IPS-20b (cell line): ENCODE results near the gene XRCC3.

Experiments used
- H3K27ac ChIP-seq: one replicate; pipeline ENCODE4 v1.5.1; 2013; ENCODE audit warnings: low read length
- H3K27me3 ChIP-seq: 2 replicates; pipeline ENCODE4 v1.6.1; 2013; ENCODE audit warnings: mild to moderate bottlenecking, low read length, inconsistent platforms; ENCODE audit not compliant: insufficient read depth
- H3K36me3 ChIP-seq: 2 replicates; pipeline ENCODE4 v1.6.1; 2013; ENCODE audit warnings: low read depth, mild to moderate bottlenecking, inconsistent platforms, low read length, moderate library complexity; ENCODE audit not compliant: insufficient read depth
- H3K4me1 ChIP-seq: 2 replicates; pipeline ENCODE4 v1.6.1; 2013; ENCODE audit warnings: mild to moderate bottlenecking, control low read depth, inconsistent platforms, low read length, moderate library complexity; ENCODE audit not compliant: insufficient read depth
- H3K4me3 ChIP-seq: 2 replicates; pipeline ENCODE4 v1.5.1; 2013; ENCODE audit warnings: mild to moderate bottlenecking, low read length, inconsistent platforms
- H3K9ac ChIP-seq: 2 replicates; pipeline ENCODE4 v1.6.1; 2013; ENCODE audit warnings: low read depth, mild to moderate bottlenecking, inconsistent platforms, low read length, moderate library complexity
- H3K9me3 ChIP-seq: 2 replicates; pipeline ENCODE4 v1.6.1; 2013; ENCODE audit warnings: mild to moderate bottlenecking, low read depth, low read length, inconsistent platforms; ENCODE audit not compliant: insufficient read depth

Gene XRCC3

DNA sequence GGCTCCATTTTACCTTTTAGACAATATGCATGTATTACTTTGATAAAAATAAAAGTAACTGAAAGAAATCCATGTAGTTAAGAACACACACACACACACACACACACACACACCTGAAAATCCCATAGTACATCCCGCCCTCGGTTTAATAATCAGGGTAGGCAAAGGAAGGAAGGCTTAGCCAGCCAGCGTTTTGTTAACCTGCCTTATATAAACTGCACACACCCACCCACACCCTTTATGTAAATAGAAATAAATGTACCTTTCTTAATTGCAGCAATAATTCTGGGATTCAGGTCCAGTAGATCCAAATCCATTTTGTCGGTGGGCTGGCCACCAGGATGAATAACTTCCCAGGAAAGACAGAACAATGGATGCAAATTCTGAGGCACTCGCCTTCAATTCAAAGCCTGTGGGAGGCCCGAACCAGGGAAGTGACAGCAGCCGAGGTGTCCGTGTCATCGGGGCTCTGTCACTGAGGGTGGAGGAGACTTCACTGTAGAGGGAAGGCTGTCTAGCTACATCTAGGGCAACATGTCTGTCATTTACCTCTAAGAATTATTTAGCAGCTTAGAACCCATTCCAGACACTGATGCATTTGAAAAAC, 4.4 kb downstream of the XRCC3 start:
- Histone ChIP-seq H3K27ac (no peak overlapping the region), H3K4me1 (peaks cover 10% of the 10 kb centered on the region), H3K27me3 (no peaks in the 10 kb centered on the region), H3K9ac (peak overlapping the region; percentile 21; the same call in 1 of the 2 replicates), H3K36me3 (peaks cover 49% of the 10 kb centered on the region), H3K9me3 (no peaks in the 10 kb centered on the region), H3K4me3 (no peak overlapping the region)

DNA sequence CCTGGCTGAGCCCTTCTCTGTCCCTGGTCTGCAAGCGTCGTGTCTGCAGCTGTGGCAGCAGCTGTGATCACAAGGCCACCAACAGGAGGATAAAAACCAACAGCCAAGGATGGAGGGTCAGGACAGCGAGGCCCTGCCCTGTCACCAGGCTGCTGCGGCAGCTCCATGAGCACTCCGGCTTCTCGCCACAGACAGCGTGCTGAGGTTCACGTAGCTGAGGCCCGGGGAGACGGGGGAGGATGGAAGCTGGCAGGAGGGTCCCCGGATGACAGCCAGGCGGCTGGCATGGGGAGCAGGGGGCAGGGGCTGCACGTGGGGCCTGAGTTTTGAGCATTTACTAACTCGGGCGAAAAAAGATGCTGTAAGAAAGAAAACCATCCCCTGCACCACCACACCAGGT, 5.4 kb downstream of the XRCC3 start:
- no peak overlapping the region for H3K4me3 ChIP-seq
- H3K4me1 ChIP-seq: peaks cover 10% of the 10 kb centered on the region
- H3K9ac ChIP-seq: no peak overlapping the region
- H3K27me3 ChIP-seq: no peaks in the 10 kb centered on the region
- H3K27ac ChIP-seq: no peak overlapping the region
- no peaks in the 10 kb centered on the region for H3K9me3 ChIP-seq
- peaks cover 60% of the 10 kb centered on the region for H3K36me3 ChIP-seq

DNA sequence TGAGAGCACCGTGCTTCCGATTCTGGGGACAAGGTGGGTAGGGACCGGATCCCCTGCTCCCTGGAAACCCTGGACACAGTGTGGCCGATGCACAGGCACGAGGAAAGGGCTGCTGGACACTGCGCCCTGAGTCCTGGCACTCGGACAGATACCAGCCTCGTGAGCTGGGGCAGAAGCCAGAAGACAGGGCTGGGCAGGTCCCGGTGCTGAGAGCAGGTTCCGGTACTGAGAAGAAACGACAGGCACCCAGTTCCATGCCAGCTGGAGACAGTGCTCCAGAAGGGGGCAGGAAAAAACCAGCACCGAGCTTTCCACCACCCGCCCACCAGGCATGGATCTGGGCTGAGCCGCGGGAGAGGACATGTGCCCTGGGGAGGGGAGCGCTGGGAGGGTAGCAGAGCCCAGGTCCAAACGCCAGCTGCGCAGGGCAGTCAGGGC, 6.5 kb downstream of the XRCC3 start:
- H3K36me3 ChIP-seq: peaks cover 69% of the 10 kb centered on the region
- no peak overlapping the region for H3K9ac ChIP-seq
- no peaks in the 10 kb centered on the region for H3K9me3 ChIP-seq
- no peak overlapping the region for H3K27ac ChIP-seq
- peaks cover 10% of the 10 kb centered on the region for H3K4me1 ChIP-seq
- no peak overlapping the region for H3K4me3 ChIP-seq
- no peaks in the 10 kb centered on the region for H3K27me3 ChIP-seq

DNA sequence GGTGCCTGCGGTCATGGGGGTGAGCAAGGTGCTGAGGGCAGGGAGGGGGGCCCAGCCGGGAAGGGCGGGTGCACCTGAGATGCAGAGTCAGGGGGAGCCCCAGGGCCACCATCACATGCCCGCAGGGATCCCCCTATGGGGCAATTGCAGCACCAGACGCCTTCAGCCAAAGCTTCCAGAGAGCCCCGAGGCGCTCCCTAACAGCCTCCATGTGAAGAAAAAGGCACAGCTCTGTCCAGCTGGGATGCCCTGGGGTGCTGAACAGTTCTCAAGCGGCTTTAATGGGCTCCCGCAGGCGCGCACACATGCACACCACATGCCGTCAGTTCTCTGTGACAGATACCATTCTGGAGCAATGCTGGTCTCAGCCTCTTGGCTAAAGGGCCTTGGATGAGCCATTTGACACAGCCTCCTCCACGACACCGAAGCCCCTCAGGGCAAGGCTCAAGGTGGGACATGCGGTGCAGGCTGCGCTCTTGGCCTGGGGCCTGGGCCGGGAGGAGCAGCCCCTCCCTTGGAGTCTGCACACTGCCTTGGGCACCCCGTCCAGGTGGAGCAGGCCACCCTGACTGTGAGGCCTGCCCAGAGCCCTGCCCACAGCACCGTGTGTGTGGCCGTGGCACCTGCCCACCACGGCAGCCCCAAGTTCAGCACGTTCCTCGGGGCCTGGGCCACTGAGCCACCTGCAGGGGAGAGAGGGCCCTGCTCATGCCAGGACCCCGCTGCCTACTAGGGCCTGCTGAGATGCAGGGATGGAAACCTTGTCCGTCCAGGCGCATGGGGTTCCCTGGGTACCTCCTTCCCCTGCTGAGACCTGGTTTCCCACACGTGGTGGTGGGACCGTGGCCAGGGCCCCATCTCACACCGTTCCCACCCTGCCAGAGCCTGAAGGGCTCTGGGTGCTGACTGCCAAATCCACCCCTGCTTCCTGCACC, 7.7 kb downstream of the XRCC3 start:
- peaks cover 10% of the 10 kb centered on the region for H3K4me1 ChIP-seq

DNA sequence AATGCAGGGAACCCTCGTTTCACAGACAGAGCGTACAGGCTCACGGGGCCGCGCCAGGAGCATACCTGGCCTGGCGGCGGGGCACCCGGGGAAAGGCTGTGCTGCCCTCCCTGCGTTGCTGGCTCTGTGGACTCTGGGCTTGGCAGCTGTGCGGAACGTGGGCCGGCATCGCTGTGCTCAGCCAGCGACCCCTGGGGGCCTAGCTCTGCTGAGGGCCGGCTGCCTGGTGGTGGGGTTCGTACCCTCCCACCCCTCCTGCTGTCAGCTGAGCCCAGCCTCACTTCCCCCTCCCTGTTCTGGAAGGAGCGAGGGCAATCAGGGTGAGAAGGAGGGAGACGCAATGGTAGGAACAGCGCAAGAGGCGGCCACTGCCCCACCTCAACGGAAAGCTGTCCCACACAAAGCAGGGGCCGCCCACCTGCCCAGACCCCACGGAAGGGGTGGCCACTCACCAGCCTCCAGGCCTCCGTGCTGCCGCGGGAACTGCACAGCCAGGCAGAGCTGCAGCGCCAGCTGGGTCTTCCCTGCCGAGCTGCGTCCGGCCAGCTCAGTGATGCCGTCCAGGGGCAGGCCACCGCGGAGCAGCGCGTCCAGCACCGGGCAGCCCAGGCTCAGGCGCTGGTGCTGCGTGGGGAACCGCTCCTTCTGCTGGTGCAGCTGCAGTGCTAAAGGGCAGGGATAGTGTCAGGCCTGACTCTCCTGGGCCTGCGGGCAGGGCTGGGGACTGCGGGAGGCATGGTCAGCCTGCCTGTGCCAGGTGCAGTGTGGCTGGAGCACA, 8.5 kb downstream of the XRCC3 start:
- Histone ChIP-seq H3K27ac (no peak overlapping the region), H3K4me1 (peaks cover 7% of the 10 kb centered on the region), H3K27me3 (no peaks in the 10 kb centered on the region), H3K36me3 (peaks cover 86% of the 10 kb centered on the region), H3K9ac (no peak overlapping the region), H3K9me3 (no peaks in the 10 kb centered on the region), H3K4me3 (no peak overlapping the region)

More for the DNA sequence above, 7.7 kb downstream of the XRCC3 start:
- peaks cover 80% of the 10 kb centered on the region for H3K36me3 ChIP-seq
- H3K27me3 ChIP-seq: no peaks in the 10 kb centered on the region
- no peak overlapping the region for H3K4me3 ChIP-seq
- no peaks in the 10 kb centered on the region for H3K9me3 ChIP-seq
- no peak overlapping the region for H3K27ac ChIP-seq
- H3K9ac ChIP-seq: no peak overlapping the region

DNA sequence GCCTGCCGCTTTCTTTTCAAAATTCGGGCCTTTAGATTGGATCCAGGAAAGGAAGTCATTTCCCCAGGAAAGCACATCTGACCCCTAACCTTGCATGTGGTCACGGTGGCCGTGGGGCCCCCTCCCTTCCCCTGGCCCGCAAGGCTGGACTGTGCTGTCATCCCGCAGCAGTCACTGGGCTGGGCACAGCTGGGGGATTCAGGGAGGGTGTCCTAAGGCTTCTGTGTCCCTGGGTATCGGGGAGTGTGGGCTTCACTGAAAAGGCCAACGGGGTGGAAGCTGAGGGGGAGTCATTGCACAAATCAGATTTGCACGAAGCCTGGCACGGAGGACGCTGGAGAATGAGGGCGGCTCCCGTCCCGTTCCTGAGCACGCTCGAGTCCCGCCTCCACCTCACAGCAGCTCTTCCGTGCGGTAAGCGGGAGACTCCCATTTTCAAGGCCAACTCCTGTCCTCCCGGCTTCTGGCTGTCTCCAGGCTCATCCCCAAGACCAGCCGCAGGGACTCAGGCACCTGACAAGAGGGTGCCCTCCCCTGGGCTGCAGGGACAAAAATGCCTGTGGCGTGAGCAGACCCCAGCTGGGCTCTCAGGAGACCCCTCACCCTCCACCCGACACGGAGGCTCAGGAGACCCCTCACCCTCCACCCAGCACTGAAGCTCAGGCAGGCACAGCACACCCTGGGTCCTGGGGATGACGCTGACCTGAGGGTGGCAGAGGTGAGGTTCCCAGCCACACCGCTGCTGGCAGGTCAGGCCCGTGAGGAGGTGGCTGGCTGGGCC, 9.6 kb downstream of the XRCC3 start:
- Histone ChIP-seq H3K9me3 (no peaks in the 10 kb centered on the region), H3K27me3 (no peaks in the 10 kb centered on the region), H3K4me1 (no peaks in the 10 kb centered on the region; the same call in 1 of the 2 replicates), H3K27ac (no peak overlapping the region), H3K4me3 (no peak overlapping the region), H3K36me3 (peaks cover 84% of the 10 kb centered on the region), H3K9ac (no peak overlapping the region)

DNA sequence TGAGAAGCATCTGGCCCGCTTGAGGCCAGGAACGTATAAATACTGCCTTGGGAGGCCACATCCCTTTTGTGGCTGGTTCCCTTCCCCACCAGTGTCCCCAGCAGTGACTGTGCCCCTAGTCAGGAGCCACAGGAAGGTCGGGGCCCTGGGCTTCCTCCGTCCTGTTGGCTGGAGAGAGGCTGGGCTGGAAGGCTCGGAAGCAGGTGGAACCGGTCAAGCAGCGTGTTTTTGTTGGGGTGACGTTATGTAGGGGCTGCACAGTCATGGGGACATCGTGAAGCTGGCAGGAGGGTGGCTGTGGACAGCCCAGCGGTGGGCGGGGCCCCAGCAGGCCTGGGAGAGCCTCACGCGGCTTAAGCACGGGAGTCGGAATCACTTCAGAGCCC, 10.1 kb downstream of the XRCC3 start:
- H3K9me3 ChIP-seq: no peaks in the 10 kb centered on the region
- H3K27me3 ChIP-seq: no peaks in the 10 kb centered on the region
- H3K36me3 ChIP-seq: peaks cover 88% of the 10 kb centered on the region
- H3K27ac ChIP-seq: no peak overlapping the region
- H3K9ac ChIP-seq: no peak overlapping the region
- H3K4me3 ChIP-seq: no peak overlapping the region
- no peaks in the 10 kb centered on the region for H3K4me1 ChIP-seq

DNA sequence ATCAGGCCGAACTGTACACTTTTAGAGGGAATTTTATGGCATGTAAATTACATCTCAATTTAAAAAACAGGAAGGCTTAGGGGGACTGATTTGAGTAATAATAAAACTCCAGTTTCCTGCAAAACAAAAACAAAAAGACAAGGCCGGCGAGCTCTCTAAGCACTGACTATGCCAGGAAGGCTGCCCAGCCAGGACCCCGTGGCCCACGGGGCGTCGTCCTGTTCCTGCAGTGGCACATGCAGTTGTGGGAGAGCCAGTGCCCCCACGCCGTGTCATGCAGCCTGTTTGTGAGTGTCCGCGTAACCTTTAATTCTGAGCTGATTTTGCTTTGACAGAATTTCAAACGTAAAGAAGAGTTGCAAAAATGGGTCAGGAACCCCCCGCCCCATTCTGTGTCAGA, 10.5 kb downstream of the XRCC3 start:
- no peak overlapping the region for H3K27ac ChIP-seq
- peaks cover 88% of the 10 kb centered on the region for H3K36me3 ChIP-seq
- no peaks in the 10 kb centered on the region for H3K9me3 ChIP-seq
- no peak overlapping the region for H3K4me3 ChIP-seq
- H3K27me3 ChIP-seq: no peaks in the 10 kb centered on the region
- H3K4me1 ChIP-seq: no peaks in the 10 kb centered on the region
- H3K9ac ChIP-seq: no peak overlapping the region

DNA sequence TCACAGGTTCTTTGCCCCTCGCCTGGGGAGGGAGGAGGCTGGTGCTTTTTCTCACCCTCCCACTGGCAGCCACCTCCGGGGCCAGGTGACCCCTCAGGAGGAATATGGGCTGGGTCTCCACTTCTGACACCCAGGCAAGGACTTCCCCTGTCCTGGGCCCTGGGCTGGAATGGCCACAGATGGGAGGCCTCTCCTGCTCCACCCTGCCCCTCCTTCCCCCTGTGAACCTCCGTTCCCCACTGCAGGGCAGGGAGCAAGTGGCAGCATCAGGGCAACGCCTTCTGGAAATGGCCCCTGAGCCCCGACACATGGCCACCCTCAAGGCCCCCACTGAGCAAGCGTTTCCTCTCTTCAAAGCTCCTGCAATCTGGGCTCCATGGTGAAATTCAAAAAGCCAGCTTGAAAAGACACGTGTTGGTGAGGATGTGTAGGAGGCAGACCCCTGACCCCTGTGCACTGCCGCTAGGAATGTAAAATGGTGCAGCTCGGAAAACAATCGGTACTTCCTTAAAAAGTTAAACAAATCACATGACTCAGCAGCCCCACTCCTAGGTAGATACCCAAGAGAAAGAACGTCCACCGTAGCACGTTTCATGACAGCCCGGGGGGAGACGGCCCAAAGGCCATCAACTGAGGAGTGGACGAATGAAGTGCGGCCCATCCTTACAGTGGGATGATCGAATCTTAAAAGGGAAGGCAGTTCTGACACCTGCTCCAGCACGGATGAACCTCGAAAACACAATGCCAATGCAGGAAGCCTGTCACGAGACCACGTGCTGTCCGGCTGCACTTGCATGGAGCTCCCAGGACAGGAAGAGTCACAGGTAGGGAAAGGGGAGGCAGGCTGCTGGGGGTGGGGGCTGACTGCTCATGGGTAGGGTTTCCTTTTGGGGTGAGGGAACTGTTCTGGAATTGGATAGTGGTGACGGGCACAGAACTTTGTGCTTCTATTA, 11.5 kb downstream of the XRCC3 start:
- Histone ChIP-seq H3K9ac (no peak overlapping the region), H3K27ac (no peak overlapping the region), H3K9me3 (no peaks in the 10 kb centered on the region), H3K4me1 (no peaks in the 10 kb centered on the region), H3K27me3 (no peaks in the 10 kb centered on the region), H3K36me3 (peaks cover 89% of the 10 kb centered on the region), H3K4me3 (no peak overlapping the region)

DNA sequence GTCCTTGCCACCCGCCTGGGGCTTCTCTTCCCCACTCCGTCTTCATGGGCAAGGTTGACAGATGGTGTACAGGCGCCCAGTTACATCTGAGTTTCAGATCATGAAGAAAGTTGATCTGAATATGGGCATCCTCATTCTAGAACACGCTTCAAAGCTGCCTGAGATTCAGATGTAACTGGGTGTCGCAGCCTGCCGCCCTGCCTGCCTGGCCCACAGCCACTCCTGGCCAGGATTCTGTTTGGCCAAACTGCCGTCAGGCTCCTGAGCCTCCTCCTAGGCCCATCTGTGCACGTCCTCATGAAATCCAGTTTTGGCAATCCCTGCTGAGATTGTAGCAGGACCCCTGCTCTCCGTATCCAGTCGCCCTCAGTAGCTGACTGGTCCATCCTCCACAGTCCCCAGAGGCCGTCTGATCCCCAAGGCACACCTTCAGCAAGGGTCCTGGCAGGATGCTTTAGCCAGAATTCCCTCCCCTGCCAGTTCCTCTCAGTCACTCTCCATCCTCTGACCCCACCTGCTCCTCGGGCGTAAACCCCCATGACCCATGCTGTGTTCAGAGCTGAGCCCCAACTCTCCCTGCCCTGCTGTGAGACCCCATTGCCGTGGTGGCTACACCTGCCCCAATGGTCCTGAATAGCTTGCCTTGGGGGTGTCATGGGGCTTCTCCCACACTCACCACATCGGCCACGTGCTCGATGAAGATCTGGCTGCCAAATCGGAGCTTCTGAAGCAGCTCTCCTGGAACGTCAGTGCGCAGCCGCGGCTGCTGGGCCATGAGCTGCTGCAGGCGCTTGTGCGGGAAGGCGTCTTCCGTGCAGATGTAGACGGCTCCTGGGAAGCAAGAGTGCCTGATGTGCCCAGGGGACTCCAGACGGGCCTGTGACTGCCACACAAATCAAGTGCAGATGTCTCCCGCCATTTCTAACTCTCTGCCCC, 12.5 kb downstream of the XRCC3 start:
- Histone ChIP-seq H3K27me3 (no peaks in the 10 kb centered on the region), H3K9ac (no peak overlapping the region), H3K4me1 (no peaks in the 10 kb centered on the region), H3K27ac (no peak overlapping the region), H3K9me3 (no peaks in the 10 kb centered on the region), H3K36me3 (peaks cover 88% of the 10 kb centered on the region), H3K4me3 (no peak overlapping the region)
